Epithelial cell of prostate (primary cell): ENCODE results near the gene PHTF2.
"Not testable (repeated sequence)": the region's sequence is repeated elsewhere in the genome, so short reads cannot be mapped to it uniquely, and the experiment has no call there.

Experiments used
- DNase-seq: peaks from one replicate; pipeline ENCODE4 v3.0.0-alpha.2; 2011; ENCODE audit warnings: low read depth, low spot score
- H3K27ac ChIP-seq: fragments of 450-650 bp; 2 replicates; pipeline ENCODE4 v1.5.1; 2017; ENCODE audit warnings: mild to moderate bottlenecking

Gene PHTF2

DNA sequence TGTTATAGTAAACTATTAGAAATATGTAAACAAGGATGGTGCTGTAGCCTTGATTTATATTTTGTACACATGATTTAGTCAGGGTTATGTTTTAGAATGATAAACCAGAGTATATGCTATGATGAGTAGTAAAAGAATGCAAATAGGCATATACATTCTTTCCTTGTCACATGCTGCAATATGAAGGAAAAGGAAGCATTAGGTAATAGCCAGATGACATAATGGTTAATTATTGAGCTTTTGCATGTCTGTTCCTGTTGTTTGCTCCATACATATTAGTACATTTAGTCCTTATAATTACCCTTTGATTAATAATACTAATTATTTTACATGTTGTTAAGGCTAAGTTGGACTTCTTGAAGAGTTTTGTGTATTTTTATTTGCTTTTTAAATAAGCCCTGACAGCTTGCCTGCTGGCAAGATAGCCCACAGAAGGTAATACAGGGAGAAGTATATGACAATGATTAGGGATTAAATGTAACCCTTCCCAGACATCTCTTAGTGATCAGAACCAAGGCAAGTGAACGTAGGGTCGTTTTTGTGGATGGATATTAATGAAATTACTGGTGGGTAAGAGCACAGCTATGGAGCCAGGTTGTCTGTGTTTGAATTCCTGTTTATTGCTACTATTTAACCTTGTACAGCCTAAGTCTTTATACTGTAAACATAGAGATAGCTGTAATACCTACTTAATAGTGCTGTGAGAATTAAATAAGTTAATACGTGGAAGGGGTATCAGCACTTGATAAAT, 68.4 kb downstream of the PHTF2 start:
- peak; percentile 40 for DNase-seq
- peak overlapping the region; percentile 77 for H3K27ac ChIP-seq

DNA sequence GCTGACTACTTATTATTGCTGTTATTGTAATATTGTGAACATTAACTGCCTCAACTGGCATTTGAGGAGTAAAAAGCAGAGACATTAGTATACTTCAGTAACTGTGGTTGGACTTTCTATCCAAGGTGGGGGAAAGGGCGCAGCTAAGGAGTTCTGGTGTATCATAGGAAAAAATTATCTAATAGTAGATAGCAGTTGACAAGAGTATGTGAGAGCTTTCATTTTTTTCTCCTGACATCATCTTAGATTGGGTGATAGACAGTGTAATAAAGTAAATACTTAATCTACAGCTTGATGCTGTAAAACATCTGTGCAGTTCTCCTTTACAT, 68.9 kb downstream of the PHTF2 start:
- no peak for DNase-seq
- H3K27ac ChIP-seq, result peak overlapping the region; percentile 77

DNA sequence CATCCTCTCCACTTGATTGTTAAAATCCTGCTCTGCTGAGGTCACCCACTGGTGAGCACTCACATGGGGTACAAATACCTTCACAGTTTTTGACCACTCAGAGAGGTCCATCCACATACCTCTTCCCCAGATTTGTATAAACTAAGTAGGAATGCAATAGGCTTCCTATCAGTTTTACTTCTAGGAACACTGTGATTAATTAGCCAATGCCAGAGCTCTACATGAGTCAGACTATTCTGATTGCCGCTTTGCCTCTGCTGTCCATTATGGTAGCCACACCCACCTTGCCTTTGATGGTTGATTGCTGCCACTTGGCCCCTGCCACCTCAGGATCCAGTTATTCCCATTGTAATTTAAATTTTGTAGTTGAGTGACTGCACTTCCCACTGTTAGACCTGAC, 73.7 kb downstream of the PHTF2 start:
- not testable (repeated sequence) for DNase-seq, H3K27ac ChIP-seq

GRCh38 chr7:77873416-77874327, 75.1 kb downstream of the PHTF2 start:
- H3K27ac ChIP-seq, DNase-seq: not testable (repeated sequence)

DNA sequence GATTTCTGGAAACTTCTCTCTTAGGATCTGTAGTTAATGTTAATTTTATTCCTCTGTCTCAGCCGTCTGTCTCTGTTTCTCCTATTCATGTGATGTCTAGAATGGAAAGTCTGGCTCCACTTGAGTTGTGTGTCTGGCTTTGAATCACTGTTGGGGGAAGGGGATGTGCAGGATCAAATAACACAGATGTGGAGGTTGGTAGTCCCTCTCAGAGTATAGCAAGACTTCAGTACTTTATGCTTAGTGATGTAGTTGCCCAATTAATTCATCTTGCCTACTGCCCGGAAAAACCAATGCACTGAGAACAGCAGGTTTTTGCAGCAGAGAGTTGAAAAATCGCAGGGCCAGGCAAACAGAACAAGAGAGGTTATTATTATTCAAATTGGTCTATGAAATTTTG, 79.2 kb downstream of the PHTF2 start:
- no peak for DNase-seq
- H3K27ac ChIP-seq, result no peak overlapping the region

DNA sequence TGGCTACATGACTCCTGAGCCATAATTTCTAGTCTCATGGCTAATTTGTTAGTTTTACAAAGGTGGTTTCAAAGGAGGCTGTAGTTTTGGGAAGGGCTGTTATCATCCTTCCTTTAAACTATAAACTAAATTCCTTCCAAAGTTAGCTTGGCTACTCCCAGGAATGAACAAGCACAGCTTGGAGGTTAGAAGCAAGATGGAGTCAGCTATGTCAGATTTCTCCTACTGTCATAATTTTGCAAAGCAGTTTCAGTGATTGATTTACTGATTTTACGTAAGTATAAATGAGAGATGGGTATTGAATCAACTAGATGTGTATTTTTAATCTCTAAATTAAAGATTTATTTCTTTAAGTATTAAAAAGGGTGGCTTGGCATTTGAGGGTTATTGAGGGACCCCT, 79.9 kb downstream of the PHTF2 start:
- no peak for DNase-seq
- no peak overlapping the region for H3K27ac ChIP-seq

DNA sequence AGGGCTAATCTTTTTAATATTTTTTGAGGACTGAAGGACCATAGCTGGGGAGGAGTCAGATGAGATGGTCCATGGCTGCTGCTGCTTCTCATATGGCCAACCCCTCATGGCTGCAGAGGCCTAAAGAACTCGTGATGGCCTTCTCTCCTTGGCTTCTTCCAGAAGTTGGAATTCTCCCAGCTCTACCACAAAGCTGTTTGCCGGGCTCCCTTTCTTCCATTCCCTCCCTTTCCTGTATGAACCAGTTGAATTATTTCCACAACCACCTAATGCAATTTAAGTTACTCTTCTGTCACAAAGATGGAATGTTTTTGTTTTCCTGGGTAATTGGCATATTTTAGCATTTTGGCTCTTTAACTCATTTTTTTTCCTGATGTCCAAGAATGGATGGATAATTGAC, 80.7 kb downstream of the PHTF2 start:
- no peak overlapping the region for H3K27ac ChIP-seq
- no peak for DNase-seq

DNA sequence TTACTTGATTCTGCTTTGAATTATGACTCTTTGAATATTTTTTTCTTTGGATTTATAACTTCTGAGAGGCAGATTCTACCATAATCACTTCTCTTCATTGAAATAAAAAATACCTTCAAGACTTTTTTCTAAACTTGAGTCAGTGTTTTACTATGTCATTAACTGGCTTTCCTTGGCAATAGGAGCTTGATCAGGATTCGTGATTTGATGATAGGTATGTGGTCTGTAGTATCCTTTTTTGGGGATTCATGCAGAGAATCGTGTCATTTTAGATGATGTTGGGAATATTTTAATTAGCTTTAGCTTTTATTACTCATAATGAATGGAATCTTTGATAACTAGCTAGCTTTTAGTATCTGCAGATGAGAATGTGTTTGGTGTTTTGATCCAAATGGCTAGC, 83.3 kb downstream of the PHTF2 start:
- H3K27ac ChIP-seq, result no peak overlapping the region
- no peak for DNase-seq

DNA sequence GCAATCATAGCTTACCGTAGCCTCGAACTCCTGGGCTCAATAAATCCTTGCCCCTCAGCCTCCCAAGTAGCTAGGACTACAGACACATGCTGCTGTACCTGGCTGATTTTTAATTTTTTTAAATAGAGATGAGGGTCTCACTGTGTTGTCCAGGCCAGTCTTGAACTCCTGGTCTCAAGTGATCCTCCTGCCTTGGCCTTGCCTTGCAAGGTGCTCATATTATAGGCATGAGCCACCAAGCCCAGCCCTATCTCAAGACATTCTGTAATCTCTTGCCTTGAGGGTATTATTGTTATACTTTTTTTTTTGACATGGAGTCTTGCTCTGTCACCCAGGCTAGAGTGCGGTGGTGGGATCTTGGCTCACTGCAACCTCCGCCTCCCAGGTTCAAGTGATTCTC, 86.6 kb downstream of the PHTF2 start:
- no peak for DNase-seq
- H3K27ac ChIP-seq, result no peak overlapping the region

- DNase-seq, result no peak
- H3K27ac ChIP-seq, result no peak overlapping the region
These were observed 89.0 kb downstream of the PHTF2 start for GRCh38 chr7:77887567-77887966.

- DNase-seq, result no peak
- no peak overlapping the region for H3K27ac ChIP-seq
These were observed 90.4 kb downstream of the PHTF2 start for GRCh38 chr7:77888998-77889397.

DNA sequence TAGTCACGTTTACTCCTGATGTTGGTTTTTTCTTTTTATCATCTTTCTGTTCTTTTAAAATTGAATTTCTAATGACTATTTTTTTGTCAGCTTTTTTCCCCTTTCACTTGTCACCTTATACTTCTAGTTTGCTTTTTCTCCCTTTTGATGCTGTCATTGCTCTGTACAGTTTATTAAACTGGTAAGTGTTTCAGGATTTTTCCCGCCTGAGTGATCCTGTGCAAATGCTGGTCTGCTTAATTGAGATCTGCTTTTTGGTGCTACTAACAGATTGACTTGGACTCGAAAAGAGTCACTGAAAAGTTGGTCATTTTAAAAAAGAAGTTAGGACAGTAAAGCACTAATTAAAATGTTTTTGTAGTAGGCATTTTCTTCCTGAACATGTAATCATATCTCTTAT, 95.2 kb downstream of the PHTF2 start:
- H3K27ac ChIP-seq, result no peak overlapping the region
- no peak for DNase-seq

GRCh38 chr7:77894574-77895091, 96.1 kb downstream of the PHTF2 start:
- H3K27ac ChIP-seq, result no peak overlapping the region
- DNase-seq, result no peak

DNA sequence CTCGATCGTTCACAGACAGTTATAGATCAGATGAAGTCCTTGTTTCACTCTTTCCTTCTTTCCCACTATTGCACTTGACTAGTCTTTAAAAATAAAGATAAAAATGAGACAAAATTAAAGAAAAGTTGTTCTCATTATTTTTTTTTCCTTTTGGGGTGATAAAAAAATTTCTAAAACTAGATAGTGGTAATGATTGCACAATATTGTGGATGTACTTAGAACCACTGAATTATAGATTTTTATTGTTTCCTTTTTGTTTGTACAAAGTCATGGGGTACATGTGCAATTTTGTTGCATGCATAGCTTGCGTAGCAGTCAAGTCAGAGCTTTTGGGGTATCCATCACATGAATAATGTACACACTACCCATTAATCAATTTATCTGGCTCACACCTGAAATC, 97.3 kb downstream of the PHTF2 start:
- no peak for DNase-seq
- H3K27ac ChIP-seq, result no peak overlapping the region

DNA sequence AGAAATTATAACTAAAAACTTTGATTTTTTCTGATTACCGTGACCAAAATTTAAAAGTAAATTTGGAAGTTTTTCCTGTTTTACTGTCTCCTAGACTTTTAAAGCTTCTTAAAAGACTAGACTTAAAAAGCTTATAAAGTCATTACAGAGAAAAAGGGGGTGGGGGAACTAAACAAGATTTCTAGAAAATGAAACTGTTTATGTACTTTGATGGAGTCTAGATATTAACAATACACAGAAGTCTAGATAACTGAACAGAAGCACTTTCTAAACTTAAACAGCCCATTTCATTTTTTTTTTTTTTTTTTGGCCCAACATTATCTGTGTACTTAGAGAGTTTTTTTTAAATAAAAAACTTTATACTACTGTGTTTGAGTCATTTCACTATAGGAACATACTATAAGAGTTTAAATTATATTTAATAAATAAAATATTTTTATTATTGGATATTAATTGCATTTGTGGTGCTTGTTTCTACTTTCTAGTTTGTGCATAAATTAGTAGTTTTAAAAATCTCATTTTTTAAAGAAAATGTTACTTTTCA, 98.5 kb downstream of the PHTF2 start:
- no peak overlapping the region for H3K27ac ChIP-seq
- DNase-seq, result no peak

DNA sequence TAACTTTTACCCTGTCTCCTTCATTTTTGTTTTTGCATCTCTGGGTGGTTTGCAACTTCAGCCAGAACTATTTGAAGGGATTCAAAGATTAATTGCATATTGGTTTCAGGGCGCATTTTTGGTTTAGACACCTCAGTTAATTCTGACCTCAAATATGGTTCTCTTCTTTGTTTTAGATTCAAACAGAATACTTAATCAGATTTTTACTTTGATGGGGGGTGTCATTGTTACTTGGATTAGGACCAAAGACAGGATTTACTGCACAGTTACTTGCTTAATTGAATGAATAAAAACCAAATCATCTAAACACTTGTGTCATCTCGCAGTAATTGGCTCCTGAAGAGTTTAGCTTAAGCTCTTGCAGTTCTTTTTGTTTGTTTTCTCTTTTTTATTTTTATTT, 100.9 kb downstream of the PHTF2 start:
- no peak for DNase-seq

DNA sequence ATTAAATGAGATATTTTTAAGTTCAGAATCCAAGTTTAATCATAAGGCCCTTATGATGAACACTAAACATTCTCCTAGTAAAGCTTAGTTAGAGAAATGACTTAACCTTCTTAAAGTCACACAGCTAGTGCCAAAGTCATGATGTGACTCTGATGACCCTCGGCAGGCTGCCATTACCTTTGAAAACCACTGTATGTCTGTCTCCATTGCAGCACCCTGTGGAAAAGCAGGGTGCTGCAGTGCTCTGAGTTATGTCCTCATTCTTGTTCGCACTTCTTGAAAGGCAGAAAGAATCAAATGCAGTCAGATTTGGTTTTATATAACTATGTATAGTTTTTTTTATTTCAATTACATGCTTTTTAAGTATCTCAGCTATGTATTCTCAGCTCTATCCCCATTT, 105.0 kb downstream of the PHTF2 start:
- DNase-seq, result no peak
- no peak overlapping the region for H3K27ac ChIP-seq

More for the DNA sequence above, 100.9 kb downstream of the PHTF2 start:
- H3K27ac ChIP-seq, result no peak overlapping the region

GRCh38 chr7:77904252-77904651, 105.7 kb downstream of the PHTF2 start:
- no peak overlapping the region for H3K27ac ChIP-seq
- DNase-seq, result no peak

DNA sequence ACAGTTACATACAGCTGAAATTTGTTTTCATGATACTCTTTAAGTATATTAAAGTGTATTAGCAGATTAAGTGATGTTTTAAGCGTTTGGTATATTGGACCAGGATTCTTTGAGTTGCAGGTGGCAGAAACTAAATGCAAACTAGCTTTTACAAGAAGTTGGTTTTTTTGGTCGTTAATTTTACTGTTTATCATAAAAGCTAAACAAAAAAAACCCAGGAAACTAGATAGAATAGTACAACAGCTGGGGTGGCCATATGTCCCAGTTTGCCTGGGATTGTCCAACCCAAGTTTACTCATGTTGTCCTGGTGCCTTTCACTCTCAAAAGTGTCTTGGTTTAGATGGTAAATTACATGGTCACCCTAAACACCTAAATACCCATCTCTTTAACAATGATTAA, 108.7 kb downstream of the PHTF2 start:
- H3K27ac ChIP-seq, result no peak overlapping the region
- no peak for DNase-seq

DNA sequence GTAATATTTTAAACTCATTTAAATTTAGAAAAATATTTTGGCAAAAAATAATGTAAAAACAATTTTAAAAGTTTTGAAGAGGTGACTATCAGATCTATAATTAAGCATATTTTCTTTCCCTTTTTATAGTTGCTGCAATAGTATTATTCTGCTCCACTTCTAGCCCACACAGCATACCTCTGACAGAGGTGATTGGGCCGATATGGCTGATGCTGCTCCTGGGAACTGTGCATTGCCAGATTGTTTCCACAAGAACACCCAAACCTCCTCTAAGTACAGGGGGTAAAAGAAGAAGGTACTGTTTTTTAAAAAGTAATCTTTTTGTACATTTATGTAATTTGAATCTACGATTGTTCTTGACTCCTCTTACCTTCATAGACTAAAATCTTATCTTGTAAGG, 110.1 kb downstream of the PHTF2 start:
- DNase-seq, result no peak
- no peak overlapping the region for H3K27ac ChIP-seq

- DNase-seq, result no peak
- no peak overlapping the region for H3K27ac ChIP-seq
These were observed 111.6 kb downstream of the PHTF2 start for GRCh38 chr7:77910124-77910523.
